T-cell (primary cell): ENCODE measurements around the gene DCBLD2. TPM values are rescaled to one million over a fixed set of nuclear protein-coding genes. Genes with fewer than 3 reads are reported as not detected.

Experiments used
- ATAC-seq, 4 experiments: fragments of 200-7000 bp in 3 of 4; fragments of 150-1000 bp in 1 of 4; cut with Tn5 transposase; replicated peaks in 1 of 4; 1 replicate in 3 of 4; 2 replicates in 1 of 4; pipeline ENCODE4 v1.10.0; 2021; ENCODE audit warnings: moderate library complexity in 3 of 4, mild to moderate bottlenecking in 2 of 4, moderate number of reproducible peaks in 1 of 4
- CTCF ChIA-PET, 2 donors: fragments of 300-600 bp; sonication (Branson Sonifier 250); formaldehyde crosslinking; loops; one replicate each; lab custom pipeline; 2022; ENCODE audit warnings: antibody characterized with exemption in 2 of 2; lab: Charles Lee
- POLR2A ChIA-PET, 2 donors: fragments of 300-600 bp; sonication (Branson Sonifier 250); formaldehyde crosslinking; loops; one replicate each; lab custom pipeline; 2022; ENCODE audit warnings: antibody characterized with exemption in 2 of 2; lab: Charles Lee
- DNase-seq, 35 experiments: peaks; one replicate each; pipeline versions ENCODE4 v3.0.0 to v3.0.0-alpha.2; 2013 to 2023
- H3K27ac ChIP-seq: one replicate; pipeline ENCODE4 v1.5.1; 2013; ENCODE audit warnings: low read length
- H3K27me3 ChIP-seq, 2 experiments: replicated peaks in 1 of 2; 1 replicate in 1 of 2; 2 replicates in 1 of 2; pipeline versions ENCODE4 v1.6.1 to v1.7.0; 2013; ENCODE audit warnings: low read length in 1 of 2, mixed read lengths in 1 of 2; ENCODE audit not compliant: control insufficient read depth in 2 of 2, insufficient read depth in 2 of 2; ENCODE audit errors: extremely low read depth in 1 of 2
- H3K36me3 ChIP-seq, 2 donors: 1 replicate in 1 of 2; 2 replicates in 1 of 2; pipeline versions ENCODE4 v1.6.1 to v1.7.0; 2013; ENCODE audit warnings: low read length in 1 of 2; ENCODE audit not compliant: control insufficient read depth in 2 of 2, insufficient read depth in 1 of 2; ENCODE audit errors: extremely low read depth in 1 of 2
- H3K4me1 ChIP-seq, 2 experiments: 1 replicate in 1 of 2; 2 replicates in 1 of 2; pipeline versions ENCODE4 v1.6.1 to v1.7.0; 2013; ENCODE audit warnings: low read length in 2 of 2, mixed read lengths in 1 of 2; ENCODE audit not compliant: insufficient read depth in 2 of 2, control insufficient read depth in 1 of 2; ENCODE audit errors: extremely low read depth in 1 of 2
- H3K4me3 ChIP-seq, 2 donors: 1 replicate in 1 of 2; 2 replicates in 1 of 2; pipeline versions ENCODE4 v1.5.1 to v1.7.0; 2013; ENCODE audit warnings: mild to moderate bottlenecking in 2 of 2, low read length in 1 of 2, moderate library complexity in 1 of 2; ENCODE audit not compliant: control insufficient read depth in 1 of 2; ENCODE audit errors: extremely low read depth in 1 of 2
- H3K9me3 ChIP-seq: 2 replicates; pipeline ENCODE4 v1.7.0; 2013
- H3K27ac Mint-ChIP-seq, 2 donors: one replicate each; pipeline ENCODE4 v1.8.0; 2020 to 2021; ENCODE audit warnings: mild to moderate bottlenecking in 2 of 2, mixed read lengths in 2 of 2
- H3K27me3 Mint-ChIP-seq, 2 donors: one replicate each; pipeline ENCODE4 v1.8.0; 2021 to 2022; ENCODE audit warnings: mixed read lengths in 2 of 2
- H3K36me3 Mint-ChIP-seq: one replicate; pipeline ENCODE4 v1.8.0; 2021; ENCODE audit warnings: mixed read lengths
- H3K4me1 Mint-ChIP-seq, 3 donors: one replicate each; pipeline ENCODE4 v1.8.0; 2020 to 2022; ENCODE audit warnings: mixed read lengths in 3 of 3, mild to moderate bottlenecking in 1 of 3
- H3K4me3 Mint-ChIP-seq, 3 donors: one replicate each; pipeline ENCODE4 v1.8.0; 2020 to 2022; ENCODE audit warnings: mild to moderate bottlenecking in 3 of 3, mixed read lengths in 3 of 3, moderate library complexity in 3 of 3
- H3K9me3 Mint-ChIP-seq, 3 donors: one replicate each; pipeline ENCODE4 v1.8.0; 2020 to 2022; ENCODE audit warnings: mixed read lengths in 3 of 3
- WGBS: methylation state at CpG from one replicate; pipeline ENCODE4 v1.1.5; 2013; ENCODE audit warnings: missing lambda C conversion rate; ENCODE audit not compliant: insufficient coverage; 5-methylcytosine and 5-hydroxymethylcytosine counted together
- total RNA-seq, 35 experiments: library from RNA in 6 of 35; stranded (reverse) in 6 of 35; fragments of 120-200 nt in 1 of 35; gene quantifications; one replicate each; pipeline versions ENCODE4 v1.2.1 to v1.2.4 and lab custom pipeline; 2013 to 2026

Gene DCBLD2
- total RNA-seq, 5 donors from 2014 or later (not counting 1 experiment from before 2014, with no cell fraction given): 2.3 to 3.0 (median 2.8) TPM

GRCh38 chr3:98812851-98813374, 88.6 kb downstream of the DCBLD2 start:
- ATAC-seq (peak in 1 of 4 experiments; percentile 40), DNase-seq (peak in 1 of 35 experiments; percentile 9)
- no CpG with 5 or more reads among the region's 5 CpGs for WGBS
- ChIA-PET POLR2A (no interaction called here), CTCF (interaction anchor here (0.6 to 1.4 kb wide), 4 partner anchors 210 to 882 kb away, joined by 3 to 11 read pairs (median 5); no protein-coding TSS in a partner anchor)
- H3K36me3 Mint-ChIP-seq: peaks cover 1% of the 10 kb centered on the region
- Histone ChIP-seq H3K36me3 (no peaks in the 10 kb centered on the region), H3K27me3 (no peaks in the 10 kb centered on the region), H3K27ac (no peak overlapping the region), H3K4me3 (no peak overlapping the region), H3K9me3 (no peaks in the 10 kb centered on the region), H3K4me1 (no peaks in the 10 kb centered on the region)
- no peaks in the 10 kb centered on the region for H3K4me1 Mint-ChIP-seq
- H3K27me3 Mint-ChIP-seq: no peaks in the 10 kb centered on the region
- no peak overlapping the region for H3K4me3 Mint-ChIP-seq
- no peak overlapping the region for H3K27ac Mint-ChIP-seq
- no peaks in the 10 kb centered on the region for H3K9me3 Mint-ChIP-seq

DNA sequence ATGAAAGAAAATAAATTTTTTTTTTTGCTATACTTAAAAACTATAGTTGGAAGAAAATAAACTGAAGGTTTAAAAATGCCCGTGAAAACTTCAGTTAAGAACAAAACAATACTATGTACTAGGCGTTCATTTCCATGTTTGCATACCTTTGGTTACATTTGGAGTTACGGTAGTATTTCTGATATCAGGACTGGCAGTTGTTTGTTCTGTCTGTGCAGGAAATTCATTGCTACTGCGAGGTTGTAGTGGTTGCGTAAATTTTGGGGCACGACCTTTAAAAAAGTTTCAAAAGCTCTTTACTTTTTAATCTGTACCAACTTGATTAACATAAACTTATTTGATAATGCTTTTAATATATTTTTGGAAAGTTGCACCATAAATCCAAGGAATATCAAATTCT, 90.4 kb downstream of the DCBLD2 start:
- POLR2A ChIA-PET: no interaction called here
- H3K27ac ChIP-seq: no peak overlapping the region
- H3K27ac Mint-ChIP-seq: no peak overlapping the region
- H3K4me3 ChIP-seq: no peak overlapping the region
- no peaks in the 10 kb centered on the region for H3K27me3 ChIP-seq
- H3K36me3 ChIP-seq: no peaks in the 10 kb centered on the region
- H3K4me1 ChIP-seq: no peaks in the 10 kb centered on the region
- WGBS: no CpG with 5 or more reads among the region's 6 CpGs
- no peaks in the 10 kb centered on the region for H3K9me3 Mint-ChIP-seq
- no peaks in the 10 kb centered on the region for H3K4me1 Mint-ChIP-seq
- H3K4me3 Mint-ChIP-seq: no peak overlapping the region
- CTCF ChIA-PET: interaction anchor here in 1 of 2 donors (0.7 to 1.2 kb wide), 2 partner anchors 209 to 477 kb away, joined by 3 read pairs; no protein-coding TSS in a partner anchor
- H3K27me3 Mint-ChIP-seq: peaks cover 0 to 3% of the 10 kb centered on the region in 2 donors
- ATAC-seq (no peak), DNase-seq (no peak)
- H3K36me3 Mint-ChIP-seq: peaks cover 11% of the 10 kb centered on the region
- no peaks in the 10 kb centered on the region for H3K9me3 ChIP-seq

GRCh38 chr3:98809557-98809956, 91.9 kb downstream of the DCBLD2 start:
- DNase-seq (no peak), ATAC-seq (no peak)
- H3K9me3 Mint-ChIP-seq: no peaks in the 10 kb centered on the region
- Histone ChIP-seq H3K36me3 (no peaks in the 10 kb centered on the region), H3K4me1 (no peaks in the 10 kb centered on the region), H3K27ac (no peak overlapping the region), H3K9me3 (no peaks in the 10 kb centered on the region), H3K27me3 (no peaks in the 10 kb centered on the region), H3K4me3 (no peak overlapping the region)
- H3K27me3 Mint-ChIP-seq: peaks cover 0 to 3% of the 10 kb centered on the region in 2 donors
- no peak overlapping the region for H3K27ac Mint-ChIP-seq
- ChIA-PET CTCF (no interaction called here), POLR2A (no interaction called here)
- H3K4me3 Mint-ChIP-seq: no peak overlapping the region
- H3K4me1 Mint-ChIP-seq: no peaks in the 10 kb centered on the region
- H3K36me3 Mint-ChIP-seq: peaks cover 13% of the 10 kb centered on the region
- WGBS: no CpG with 5 or more reads among the region's 3 CpGs

- no CpG with 5 or more reads among the region's 2 CpGs for WGBS
- DNase-seq: no peak
- no peak overlapping the region for H3K27ac ChIP-seq
- no peak overlapping the region for H3K27ac Mint-ChIP-seq
- H3K27me3 ChIP-seq: no peaks in the 10 kb centered on the region
- H3K4me1 Mint-ChIP-seq: no peaks in the 10 kb centered on the region
- H3K4me1 ChIP-seq: no peaks in the 10 kb centered on the region
- H3K9me3 ChIP-seq: no peaks in the 10 kb centered on the region
- H3K9me3 Mint-ChIP-seq: no peaks in the 10 kb centered on the region
- no peaks in the 10 kb centered on the region for H3K36me3 ChIP-seq
- ChIA-PET CTCF (no interaction called here), POLR2A (no interaction called here)
- peaks cover 0 to 3% of the 10 kb centered on the region in 2 donors for H3K27me3 Mint-ChIP-seq
- ATAC-seq: no peak
- H3K4me3 Mint-ChIP-seq: no peak overlapping the region
- H3K4me3 ChIP-seq: no peak overlapping the region
- peaks cover 13% of the 10 kb centered on the region for H3K36me3 Mint-ChIP-seq
Measured at GRCh38 chr3:98808071-98808470, 93.4 kb downstream of the DCBLD2 start.

DNA sequence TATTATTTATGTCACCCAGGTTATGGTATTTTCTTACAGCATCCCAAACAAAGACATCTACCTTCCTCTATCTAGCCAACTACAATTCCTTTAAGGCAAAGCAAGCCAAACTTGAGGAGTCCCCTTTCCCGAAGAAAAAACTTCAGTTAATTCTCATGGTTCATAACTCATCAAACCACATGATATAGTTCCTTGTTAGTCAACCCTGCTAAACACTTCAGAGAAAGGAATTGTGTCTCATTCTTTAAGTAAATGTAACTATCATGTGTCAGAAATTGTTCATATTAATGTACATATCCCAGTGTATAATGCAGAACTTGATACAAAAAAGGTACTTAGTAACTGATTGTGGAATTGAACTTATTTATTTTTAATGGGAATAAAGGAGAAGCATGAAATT, 93.9 kb downstream of the DCBLD2 start:
- Mint-ChIP-seq H3K27me3 (peaks cover 0 to 3% of the 10 kb centered on the region in 2 donors), H3K4me1 (no peaks in the 10 kb centered on the region), H3K27ac (no peak overlapping the region), H3K9me3 (no peaks in the 10 kb centered on the region), H3K4me3 (no peak overlapping the region), H3K36me3 (peaks cover 13% of the 10 kb centered on the region)
- DNase-seq (no peak), ATAC-seq (no peak)
- POLR2A ChIA-PET: no interaction called here
- H3K9me3 ChIP-seq: no peaks in the 10 kb centered on the region
- CTCF ChIA-PET: no interaction called here
- H3K4me1 ChIP-seq: no peaks in the 10 kb centered on the region
- WGBS: no CpG with 5 or more reads among the region's 1 CpG
- H3K27me3 ChIP-seq: no peaks in the 10 kb centered on the region
- no peak overlapping the region for H3K27ac ChIP-seq
- no peak overlapping the region for H3K4me3 ChIP-seq
- H3K36me3 ChIP-seq: no peaks in the 10 kb centered on the region

- H3K36me3 Mint-ChIP-seq: peaks cover 13% of the 10 kb centered on the region
- H3K4me3 Mint-ChIP-seq: no peak overlapping the region
- no peak for DNase-seq
- H3K4me1 Mint-ChIP-seq: no peaks in the 10 kb centered on the region
- Histone ChIP-seq H3K4me3 (no peak overlapping the region), H3K4me1 (no peaks in the 10 kb centered on the region), H3K9me3 (no peaks in the 10 kb centered on the region), H3K27me3 (no peaks in the 10 kb centered on the region), H3K27ac (no peak overlapping the region), H3K36me3 (no peaks in the 10 kb centered on the region)
- peaks cover 0 to 3% of the 10 kb centered on the region in 2 donors for H3K27me3 Mint-ChIP-seq
- ATAC-seq: no peak
- no peak overlapping the region for H3K27ac Mint-ChIP-seq
- ChIA-PET POLR2A (no interaction called here), CTCF (no interaction called here)
- H3K9me3 Mint-ChIP-seq: no peaks in the 10 kb centered on the region
- 100% methylated on average over 2 of the region's 4 CpGs for WGBS
Measured at GRCh38 chr3:98807011-98807410, 94.5 kb downstream of the DCBLD2 start.
